ENCODE data around the gene SEZ6.

The SEZ6 gene

DNA sequence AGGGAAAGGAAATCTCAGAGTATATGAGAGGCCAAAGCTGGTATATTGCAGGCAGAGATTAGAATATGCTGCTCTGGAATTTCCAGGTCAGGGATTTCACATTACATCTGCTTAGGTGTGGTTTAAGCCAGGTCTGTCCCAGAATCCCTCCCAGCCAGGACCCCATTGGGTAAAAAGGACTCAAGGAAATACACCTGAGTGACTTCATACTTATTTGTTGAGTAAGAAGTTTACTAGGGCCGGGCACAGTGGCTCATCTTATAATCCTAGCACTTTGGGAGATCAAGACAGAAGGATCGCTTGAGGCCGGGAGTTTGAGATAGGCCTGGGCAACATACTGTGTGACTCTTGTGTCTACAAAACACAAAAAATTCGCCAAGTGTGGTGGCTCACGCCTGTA lies 44.3 kb upstream of the SEZ6 start:
- Histone ChIP-seq H3K4me2 (ENCODE audit: low read length) (no peak overlapping the region), H3K27ac (ENCODE audit: low read length) (no peak overlapping the region), H3K36me3 (replicated peaks; ENCODE audit: low read depth, low read length) (no peaks in the 10 kb centered on the region), H4K20me1 (ENCODE audit: insufficient read depth, low read length) (no peaks in the 10 kb centered on the region), H3K9ac (ENCODE audit: low read length) (no peak overlapping the region), H3K79me2 (ENCODE audit: low read length) (no peaks in the 10 kb centered on the region), H3K9me3 (ENCODE audit: insufficient read depth, low read length) (no peaks in the 10 kb centered on the region), H3K27me3 (ENCODE audit: low read depth, low read length) (peaks cover 10% of the 10 kb centered on the region; the same call in 1 of the 2 replicates), H2AFZ (ENCODE audit: low read depth, low read length) (no peak overlapping the region), H3K4me3 (ENCODE audit: low read length) (no peak overlapping the region), H3K4me1 (ENCODE audit: low read length) (peaks cover 8% of the 10 kb centered on the region; the same call in 1 of the 2 replicates)
- TF ChIP-seq, protein P1, sequence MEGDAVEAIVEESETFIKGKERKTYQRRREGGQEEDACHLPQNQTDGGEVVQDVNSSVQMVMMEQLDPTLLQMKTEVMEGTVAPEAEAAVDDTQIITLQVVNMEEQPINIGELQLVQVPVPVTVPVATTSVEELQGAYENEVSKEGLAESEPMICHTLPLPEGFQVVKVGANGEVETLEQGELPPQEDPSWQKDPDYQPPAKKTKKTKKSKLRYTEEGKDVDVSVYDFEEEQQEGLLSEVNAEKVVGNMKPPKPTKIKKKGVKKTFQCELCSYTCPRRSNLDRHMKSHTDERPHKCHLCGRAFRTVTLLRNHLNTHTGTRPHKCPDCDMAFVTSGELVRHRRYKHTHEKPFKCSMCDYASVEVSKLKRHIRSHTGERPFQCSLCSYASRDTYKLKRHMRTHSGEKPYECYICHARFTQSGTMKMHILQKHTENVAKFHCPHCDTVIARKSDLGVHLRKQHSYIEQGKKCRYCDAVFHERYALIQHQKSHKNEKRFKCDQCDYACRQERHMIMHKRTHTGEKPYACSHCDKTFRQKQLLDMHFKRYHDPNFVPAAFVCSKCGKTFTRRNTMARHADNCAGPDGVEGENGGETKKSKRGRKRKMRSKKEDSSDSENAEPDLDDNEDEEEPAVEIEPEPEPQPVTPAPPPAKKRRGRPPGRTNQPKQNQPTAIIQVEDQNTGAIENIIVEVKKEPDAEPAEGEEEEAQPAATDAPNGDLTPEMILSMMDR (IDR thresholded peaks at IDR 0.05; ENCODE audit: low read depth, low read length), result no peak
- no peak for TF ChIP-seq EZH2phosphoT487 (IDR thresholded peaks at IDR 0.05; ENCODE audit: low read depth)

DNA sequence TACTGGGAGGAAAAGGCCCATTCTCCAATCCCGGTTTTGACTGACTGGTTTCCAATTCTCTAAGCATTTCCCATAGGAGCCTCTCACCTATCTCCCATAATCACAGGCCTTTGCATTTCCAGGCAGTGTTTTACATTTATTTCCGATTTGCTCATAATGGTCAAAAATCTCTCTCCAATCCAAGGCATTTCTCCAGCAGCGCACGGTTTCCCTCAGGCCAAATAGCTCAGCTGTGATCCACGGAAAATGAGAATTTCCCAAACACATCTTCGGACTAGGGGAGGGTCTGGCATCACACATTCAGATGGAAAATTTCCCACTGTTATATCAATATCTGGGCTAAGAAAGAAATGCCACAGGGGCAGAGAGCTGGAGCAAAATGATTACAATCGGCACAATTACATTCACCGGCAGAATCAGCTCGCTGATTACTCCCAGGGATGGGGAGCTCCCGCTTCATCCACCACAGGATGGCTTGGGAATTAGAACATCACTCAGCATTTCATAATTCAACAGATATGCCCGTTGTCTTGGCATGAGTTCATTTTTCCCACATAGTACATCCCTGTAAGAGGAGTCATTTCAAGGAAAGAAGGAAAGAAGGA lies 43.8 kb upstream of the SEZ6 start:
- H3K27ac ChIP-seq (ENCODE audit: low read length), result no peak overlapping the region
- H3K9me3 ChIP-seq (ENCODE audit: insufficient read depth, low read length), result no peaks in the 10 kb centered on the region
- no peaks in the 10 kb centered on the region for H3K79me2 ChIP-seq (ENCODE audit: low read length)
- H3K27me3 ChIP-seq (ENCODE audit: low read depth, low read length), result peaks cover 10% of the 10 kb centered on the region; the same call in 1 of the 2 replicates
- no peak overlapping the region for H3K4me2 ChIP-seq (ENCODE audit: low read length)
- H3K9ac ChIP-seq (ENCODE audit: low read length), result no peak overlapping the region
- no peak for TF ChIP-seq EZH2phosphoT487 (IDR thresholded peaks at IDR 0.05; ENCODE audit: low read depth)
- TF ChIP-seq, protein P1 (IDR thresholded peaks at IDR 0.05; ENCODE audit: low read depth, low read length), result no peak
- H3K36me3 ChIP-seq (replicated peaks; ENCODE audit: low read depth, low read length), result no peaks in the 10 kb centered on the region
- no peak overlapping the region for H3K4me3 ChIP-seq (ENCODE audit: low read length)
- H3K4me1 ChIP-seq (ENCODE audit: low read length), result peaks cover 8% of the 10 kb centered on the region; the same call in 1 of the 2 replicates
- no peaks in the 10 kb centered on the region for H4K20me1 ChIP-seq (ENCODE audit: insufficient read depth, low read length)
- H2AFZ ChIP-seq (ENCODE audit: low read depth, low read length), result no peak overlapping the region

DNA sequence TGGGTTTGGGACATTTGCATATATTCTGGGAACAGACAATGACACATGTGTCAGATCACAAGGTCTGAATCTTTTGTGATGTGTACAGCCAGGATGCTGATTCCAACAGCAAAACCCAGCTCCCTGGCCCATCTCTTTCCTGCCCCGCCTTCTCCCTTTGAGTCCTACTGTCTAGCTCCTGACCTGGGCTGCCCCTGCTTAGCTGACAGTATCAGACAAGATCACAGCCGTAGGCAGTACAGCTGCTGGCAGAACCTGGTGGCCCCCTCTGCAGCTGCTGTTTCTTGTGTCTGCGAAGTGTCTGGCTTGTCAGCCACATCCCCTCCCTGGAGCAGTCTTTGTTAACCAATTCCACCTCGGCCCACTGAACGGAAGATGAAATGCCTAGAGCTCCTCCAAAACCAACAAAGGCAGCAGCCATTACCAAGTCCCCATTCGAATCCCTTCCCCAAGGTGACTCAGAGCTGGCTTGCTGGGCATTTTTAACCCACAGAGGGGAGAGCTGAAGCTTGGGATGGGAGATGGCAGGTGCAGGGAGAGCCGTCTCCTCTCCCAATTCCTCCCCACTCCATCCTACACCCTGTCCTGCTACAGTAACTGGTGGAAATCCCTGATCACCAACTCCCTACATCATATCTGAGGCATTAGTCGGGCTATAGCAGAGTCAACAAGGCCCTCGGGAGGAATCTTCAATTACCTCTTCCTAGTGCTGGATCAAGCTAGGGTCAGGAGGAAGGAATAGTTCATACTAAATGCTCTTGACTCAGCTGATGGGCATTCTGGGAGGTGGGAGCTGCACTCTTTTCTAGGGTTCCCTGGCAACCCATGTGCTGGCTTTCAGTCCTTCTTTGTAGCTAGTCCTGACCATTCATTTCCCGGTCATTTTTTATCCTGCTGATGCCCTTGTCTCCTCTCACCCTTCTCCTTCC lies 42.9 kb upstream of the SEZ6 start:
- Histone ChIP-seq H3K9ac (ENCODE audit: low read length) (no peak overlapping the region), H3K4me3 (ENCODE audit: low read length) (no peak overlapping the region), H3K79me2 (ENCODE audit: low read length) (no peaks in the 10 kb centered on the region), H3K36me3 (replicated peaks; ENCODE audit: low read depth, low read length) (no peaks in the 10 kb centered on the region), H3K9me3 (ENCODE audit: insufficient read depth, low read length) (no peaks in the 10 kb centered on the region), H3K27ac (ENCODE audit: low read length) (no peak overlapping the region), H3K4me2 (ENCODE audit: low read length) (no peak overlapping the region), H3K27me3 (ENCODE audit: low read depth, low read length) (peaks cover 10% of the 10 kb centered on the region; the same call in 1 of the 2 replicates), H4K20me1 (ENCODE audit: insufficient read depth, low read length) (no peaks in the 10 kb centered on the region), H2AFZ (ENCODE audit: low read depth, low read length) (no peak overlapping the region), H3K4me1 (ENCODE audit: low read length) (peaks cover 13% of the 10 kb centered on the region)
- TF ChIP-seq, protein P1 (IDR thresholded peaks at IDR 0.05; ENCODE audit: low read depth, low read length), result no peak
- no peak for TF ChIP-seq EZH2phosphoT487 (IDR thresholded peaks at IDR 0.05; ENCODE audit: low read depth)

DNA sequence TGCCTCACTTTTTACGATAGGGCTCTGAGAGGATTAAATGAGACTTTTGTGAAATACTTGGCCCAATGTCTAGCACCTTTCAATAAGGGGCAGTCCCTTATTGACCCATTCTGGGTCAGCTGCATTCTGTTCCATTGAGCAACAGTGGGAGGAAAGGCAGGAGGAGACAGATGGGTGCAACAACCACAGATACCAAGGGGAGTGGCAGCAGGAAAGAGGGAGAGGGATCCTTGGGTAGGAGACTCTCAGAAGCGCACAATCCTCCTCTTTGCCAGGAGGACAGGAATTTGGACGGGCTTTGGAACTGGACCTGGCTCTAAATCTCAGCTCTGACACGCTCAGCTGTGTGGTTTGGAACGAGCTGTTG lies 40.6 kb upstream of the SEZ6 start:
- Histone ChIP-seq H3K4me2 (ENCODE audit: low read length) (no peak overlapping the region), H3K36me3 (replicated peaks; ENCODE audit: low read depth, low read length) (no peaks in the 10 kb centered on the region), H3K27ac (ENCODE audit: low read length) (no peak overlapping the region), H3K27me3 (ENCODE audit: low read depth, low read length) (peaks cover 10% of the 10 kb centered on the region; the same call in 1 of the 2 replicates), H3K9me3 (ENCODE audit: insufficient read depth, low read length) (no peaks in the 10 kb centered on the region), H3K4me3 (ENCODE audit: low read length) (no peak overlapping the region), H3K4me1 (ENCODE audit: low read length) (peaks cover 32% of the 10 kb centered on the region), H2AFZ (ENCODE audit: low read depth, low read length) (no peak overlapping the region), H3K9ac (ENCODE audit: low read length) (no peak overlapping the region), H4K20me1 (ENCODE audit: insufficient read depth, low read length) (no peaks in the 10 kb centered on the region), H3K79me2 (ENCODE audit: low read length) (no peaks in the 10 kb centered on the region)
- TF ChIP-seq, protein P1 (IDR thresholded peaks at IDR 0.05; ENCODE audit: low read depth, low read length), result no peak
- TF ChIP-seq EZH2phosphoT487 (IDR thresholded peaks at IDR 0.05; ENCODE audit: low read depth), result no peak

All from OCI-LY3 (cell line).